Glutamatergic neuron (in vitro differentiated cells): ENCODE results near the gene GCSAM. TPM values are rescaled to one million over a fixed set of nuclear protein-coding genes. Genes with fewer than 3 reads are reported as not detected.

Source experiments
- DNase-seq: peaks from one replicate; pipeline ENCODE4 v3.0.0; 2022
- H3K27ac Mint-ChIP-seq: one replicate; pipeline ENCODE4 v1.8.0; 2020; ENCODE audit warnings: mild to moderate bottlenecking, mixed read lengths, inconsistent platforms; ENCODE audit not compliant: unreplicated experiment
- H3K27me3 Mint-ChIP-seq: one replicate; pipeline ENCODE4 v1.8.0; 2020; ENCODE audit warnings: mild to moderate bottlenecking, moderate library complexity, mixed read lengths, inconsistent platforms; ENCODE audit not compliant: unreplicated experiment
- H3K36me3 Mint-ChIP-seq: one replicate; pipeline ENCODE4 v1.8.0; 2020; ENCODE audit warnings: mild to moderate bottlenecking, mixed read lengths, inconsistent platforms; ENCODE audit not compliant: unreplicated experiment
- H3K4me1 Mint-ChIP-seq: one replicate; pipeline ENCODE4 v1.8.0; 2020; ENCODE audit warnings: mild to moderate bottlenecking, low read depth, mixed read lengths, inconsistent platforms; ENCODE audit not compliant: unreplicated experiment
- H3K4me3 Mint-ChIP-seq: one replicate; pipeline ENCODE4 v1.8.0; 2020; ENCODE audit warnings: mild to moderate bottlenecking, mixed read lengths, inconsistent platforms; ENCODE audit not compliant: unreplicated experiment
- H3K9me3 Mint-ChIP-seq: one replicate; pipeline ENCODE4 v1.8.0; 2020; ENCODE audit warnings: mild to moderate bottlenecking, moderate library complexity, mixed read lengths, inconsistent platforms; ENCODE audit not compliant: unreplicated experiment
- CTCF ChIP-seq: fragments of 200-600 bp; sonication (generic); IDR thresholded peaks from one replicate; pipeline ENCODE4 v1.5.0; 2021; ENCODE audit not compliant: partially characterized antibody, unreplicated experiment
- total RNA-seq: library from RNA; stranded (reverse); fragmentation: NEBNext Ultra II Directional; extraction: Animal tissue kit (Norgen Biotek cat#: 25700); gene quantifications from one replicate; pipeline ENCODE4 v1.2.1, GENCODE V29; 2021; ENCODE audit not compliant: unreplicated experiment

GCSAM gene
- total RNA-seq, 1 donor from 2014 or later, result not detected

DNA sequence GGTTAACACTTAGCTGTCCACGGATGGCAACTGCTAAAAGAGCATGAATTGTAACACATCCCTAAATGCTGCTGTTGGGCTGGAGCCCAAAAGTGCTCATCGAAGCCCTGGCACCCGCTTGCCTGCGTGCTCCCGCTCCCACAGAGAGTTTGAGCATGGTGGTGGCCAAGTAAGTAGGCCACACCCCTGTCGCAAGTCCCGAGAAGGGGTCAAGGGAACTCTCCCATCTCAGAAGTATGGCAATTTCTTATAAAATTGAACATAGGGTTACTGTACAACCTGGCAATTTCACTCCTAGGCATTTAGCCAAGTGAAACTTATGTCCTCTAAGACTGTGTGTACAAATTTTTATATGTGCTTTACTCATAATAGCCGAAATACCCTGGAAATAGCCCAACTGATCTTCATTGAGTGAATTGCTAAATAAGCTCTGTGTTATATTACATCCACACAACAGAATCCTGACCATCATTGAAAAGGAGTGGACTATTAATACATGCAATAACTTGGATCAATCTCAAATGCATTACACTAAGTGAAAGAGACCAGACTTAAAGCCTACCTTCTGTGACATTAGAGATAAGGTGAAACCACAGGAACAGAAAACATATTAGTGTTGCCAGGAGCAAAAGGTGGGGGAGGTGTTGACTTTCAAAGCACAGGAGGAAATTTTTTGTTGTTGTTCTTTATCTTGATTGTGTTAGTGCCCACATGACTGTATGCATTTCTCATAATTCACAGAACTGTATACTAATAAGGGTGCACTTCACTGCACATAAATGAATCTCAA lies 1.5 kb upstream of the GCSAM start:
- no peak overlapping the region for H3K27ac Mint-ChIP-seq
- H3K27me3 Mint-ChIP-seq, result no peaks in the 10 kb centered on the region
- peaks cover 2% of the 10 kb centered on the region for H3K4me1 Mint-ChIP-seq
- H3K4me3 Mint-ChIP-seq, result no peak overlapping the region
- H3K36me3 Mint-ChIP-seq, result no peaks in the 10 kb centered on the region
- DNase-seq, result no peak
- TF ChIP-seq CTCF, result no peak
- no peaks in the 10 kb centered on the region for H3K9me3 Mint-ChIP-seq

DNA sequence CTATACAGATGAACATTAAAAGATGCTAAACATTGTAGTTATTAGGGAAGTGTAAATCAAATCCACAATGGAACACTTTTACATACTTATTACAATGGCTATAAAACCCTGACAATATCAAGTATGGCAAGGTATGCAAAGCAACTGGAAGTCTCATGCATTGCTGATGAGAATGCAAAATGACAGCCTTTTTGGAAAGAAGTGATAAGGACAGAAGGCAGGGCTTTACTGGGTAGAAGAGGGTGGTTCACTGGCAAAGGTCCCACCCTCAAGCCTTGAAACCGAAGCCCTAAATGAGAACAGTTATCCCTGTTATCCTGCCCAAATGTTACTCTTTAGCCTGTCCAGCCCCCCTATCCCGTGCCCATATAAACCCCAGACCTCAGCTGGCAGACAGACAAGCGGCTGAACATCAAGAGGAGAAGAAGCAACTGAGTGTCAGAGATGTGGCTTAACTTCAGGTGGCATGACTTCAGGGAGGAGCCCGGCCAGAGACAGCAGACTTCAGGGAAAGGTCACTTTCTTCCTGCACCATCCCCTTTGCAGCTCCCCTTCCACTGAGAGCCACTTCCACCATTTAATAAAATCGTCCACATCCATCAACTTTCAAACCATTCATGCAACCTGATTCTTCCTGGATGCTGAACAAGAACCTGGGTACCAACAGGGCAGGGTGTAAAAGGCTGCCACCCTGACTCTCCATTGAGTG lies 732 bp upstream of the GCSAM start:
- no peak for DNase-seq
- no peak for TF ChIP-seq CTCF
- H3K27me3 Mint-ChIP-seq, result no peaks in the 10 kb centered on the region
- no peaks in the 10 kb centered on the region for H3K36me3 Mint-ChIP-seq
- no peak overlapping the region for H3K27ac Mint-ChIP-seq
- no peak overlapping the region for H3K4me3 Mint-ChIP-seq
- no peaks in the 10 kb centered on the region for H3K9me3 Mint-ChIP-seq
- peaks cover 2% of the 10 kb centered on the region for H3K4me1 Mint-ChIP-seq

- no peak for TF ChIP-seq CTCF
- Mint-ChIP-seq H3K4me3 (no peak overlapping the region), H3K27ac (no peak overlapping the region), H3K36me3 (no peaks in the 10 kb centered on the region), H3K9me3 (no peaks in the 10 kb centered on the region), H3K27me3 (no peaks in the 10 kb centered on the region), H3K4me1 (peaks cover 2% of the 10 kb centered on the region)
- no peak for DNase-seq
These were observed 494 bp downstream of the GCSAM start for GRCh38 chr3:112132554-112132953.

DNA sequence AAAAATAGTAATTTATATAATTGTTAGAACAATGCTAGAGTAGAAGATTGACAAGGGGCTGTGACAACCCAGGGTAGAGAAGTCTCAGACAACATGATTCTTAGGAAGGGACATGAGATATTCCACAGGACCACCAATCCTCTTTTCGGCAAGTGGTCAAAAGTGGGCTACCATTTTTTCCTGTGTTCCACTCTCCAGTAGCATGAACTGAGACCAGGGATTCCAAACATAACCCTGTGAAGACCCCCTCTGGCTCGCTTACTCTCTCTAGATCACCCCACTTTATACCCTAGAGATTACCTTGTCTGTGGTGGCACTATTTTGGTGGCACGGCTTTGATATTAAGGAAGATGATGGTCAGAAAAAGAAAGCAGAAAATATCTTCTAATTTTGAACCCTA lies 960 bp downstream of the GCSAM start:
- no peak for DNase-seq
- no peaks in the 10 kb centered on the region for H3K36me3 Mint-ChIP-seq
- H3K4me1 Mint-ChIP-seq, result peaks cover 3% of the 10 kb centered on the region
- no peak overlapping the region for H3K4me3 Mint-ChIP-seq
- H3K27me3 Mint-ChIP-seq, result no peaks in the 10 kb centered on the region
- H3K27ac Mint-ChIP-seq, result no peak overlapping the region
- TF ChIP-seq CTCF, result no peak
- H3K9me3 Mint-ChIP-seq, result no peaks in the 10 kb centered on the region

GRCh38 chr3:112131111-112131510 lies 1.9 kb downstream of the GCSAM start:
- Mint-ChIP-seq H3K4me3 (no peak overlapping the region), H3K36me3 (no peaks in the 10 kb centered on the region), H3K27me3 (no peaks in the 10 kb centered on the region), H3K9me3 (no peaks in the 10 kb centered on the region), H3K4me1 (peaks cover 9% of the 10 kb centered on the region), H3K27ac (no peak overlapping the region)
- no peak for TF ChIP-seq CTCF
- DNase-seq, result no peak
